WI38 (cell line): ENCODE measurements around the gene WWOX.

Experiments
- H3K4me3 ChIP-seq: 2 replicates; pipeline ENCODE4 v1.5.1; 2011; ENCODE audit warnings: low read depth, mild to moderate bottlenecking, control low read depth, low read length
- TF ChIP-seq, protein P1 (sequence below): IDR thresholded peaks from 2 replicates; pipeline ENCODE4 v1.5.1; 2012; ENCODE audit warnings: low read depth, mild to moderate bottlenecking, control low read depth, low read length

WWOX gene

DNA sequence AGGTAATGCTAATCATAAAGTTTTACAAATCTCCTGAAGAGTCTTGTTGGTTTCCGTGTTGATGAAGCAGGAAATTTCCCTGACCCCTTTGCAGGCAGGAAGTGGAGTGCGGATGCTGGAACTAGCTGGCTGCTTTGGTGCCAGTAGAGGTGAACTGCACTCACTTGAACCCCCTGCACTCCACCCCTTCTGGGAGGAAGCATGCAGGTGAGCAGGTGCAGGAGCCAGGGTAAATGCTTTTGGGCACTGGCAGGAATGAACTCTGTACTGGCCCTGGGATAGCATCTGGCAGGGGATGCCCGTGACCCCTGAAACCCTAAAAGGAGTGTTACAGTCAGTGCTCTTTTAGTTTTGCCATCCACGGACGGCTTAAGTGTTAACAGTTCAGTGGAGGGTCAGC, 430.4 kb downstream of the WWOX start:
- no peak overlapping the region for H3K4me3 ChIP-seq
- TF ChIP-seq, protein P1, sequence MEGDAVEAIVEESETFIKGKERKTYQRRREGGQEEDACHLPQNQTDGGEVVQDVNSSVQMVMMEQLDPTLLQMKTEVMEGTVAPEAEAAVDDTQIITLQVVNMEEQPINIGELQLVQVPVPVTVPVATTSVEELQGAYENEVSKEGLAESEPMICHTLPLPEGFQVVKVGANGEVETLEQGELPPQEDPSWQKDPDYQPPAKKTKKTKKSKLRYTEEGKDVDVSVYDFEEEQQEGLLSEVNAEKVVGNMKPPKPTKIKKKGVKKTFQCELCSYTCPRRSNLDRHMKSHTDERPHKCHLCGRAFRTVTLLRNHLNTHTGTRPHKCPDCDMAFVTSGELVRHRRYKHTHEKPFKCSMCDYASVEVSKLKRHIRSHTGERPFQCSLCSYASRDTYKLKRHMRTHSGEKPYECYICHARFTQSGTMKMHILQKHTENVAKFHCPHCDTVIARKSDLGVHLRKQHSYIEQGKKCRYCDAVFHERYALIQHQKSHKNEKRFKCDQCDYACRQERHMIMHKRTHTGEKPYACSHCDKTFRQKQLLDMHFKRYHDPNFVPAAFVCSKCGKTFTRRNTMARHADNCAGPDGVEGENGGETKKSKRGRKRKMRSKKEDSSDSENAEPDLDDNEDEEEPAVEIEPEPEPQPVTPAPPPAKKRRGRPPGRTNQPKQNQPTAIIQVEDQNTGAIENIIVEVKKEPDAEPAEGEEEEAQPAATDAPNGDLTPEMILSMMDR, result no peak

DNA sequence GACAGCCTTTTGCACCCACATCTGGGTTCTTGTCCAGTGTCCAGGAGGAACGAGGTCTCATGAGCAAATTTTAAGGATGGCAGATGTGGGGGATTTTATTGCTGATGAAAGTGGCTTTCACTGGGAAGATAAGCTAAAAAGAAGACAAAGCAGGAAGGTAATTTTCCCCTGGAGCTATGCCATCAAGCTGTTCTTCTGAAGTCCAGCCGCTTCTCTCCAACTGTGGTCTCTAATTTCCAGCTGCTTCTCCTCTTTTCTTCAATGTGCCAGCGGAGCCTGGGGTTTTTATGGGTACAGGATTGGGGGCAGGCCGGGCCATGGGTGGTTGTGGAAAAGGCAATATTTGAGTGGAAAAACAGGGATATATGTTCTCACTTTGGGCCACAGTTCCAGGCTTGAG, 430.8 kb downstream of the WWOX start:
- no peak overlapping the region for H3K4me3 ChIP-seq
- TF ChIP-seq, protein P1, result no peak

DNA sequence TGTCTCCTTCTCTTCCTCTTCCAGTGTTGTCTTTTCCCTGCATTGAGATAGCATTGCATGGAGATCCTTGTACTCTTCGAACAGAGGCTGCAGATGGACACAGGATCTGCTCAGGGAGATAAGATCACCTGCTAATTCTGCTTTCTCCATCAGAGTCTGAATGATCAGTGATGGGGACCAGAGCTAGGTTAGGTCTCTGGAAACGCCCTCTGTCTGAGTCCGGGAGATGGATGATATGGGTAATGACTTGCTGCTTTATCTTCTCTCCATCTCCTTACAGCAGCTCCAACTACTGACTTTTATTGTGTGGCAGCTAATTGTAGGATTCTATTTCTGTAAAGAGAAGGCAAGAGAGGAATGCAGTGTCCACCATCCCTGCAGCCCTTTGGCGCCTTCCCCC, 435.6 kb downstream of the WWOX start:
- TF ChIP-seq, protein P1, result no peak
- H3K4me3 ChIP-seq, result no peak overlapping the region

DNA sequence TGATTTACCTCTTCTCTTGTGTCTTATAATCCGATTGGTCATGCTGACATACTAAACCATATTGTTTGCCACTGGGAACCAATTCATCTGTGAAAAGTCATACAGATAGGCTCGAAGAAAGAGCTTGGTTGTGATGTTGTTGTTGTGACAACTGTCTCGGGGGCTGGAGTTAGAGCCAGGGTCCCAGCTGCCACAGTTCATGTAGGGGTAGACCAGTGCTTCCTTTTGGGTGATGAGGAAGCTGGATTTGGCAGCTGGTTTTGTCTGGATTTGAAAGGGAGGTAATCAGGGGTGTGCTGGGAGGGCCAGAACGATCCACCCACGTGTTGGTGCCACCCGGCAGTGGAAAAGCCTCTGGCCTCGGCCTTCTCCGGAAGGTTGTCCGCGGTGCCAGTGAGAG, 438.1 kb downstream of the WWOX start:
- TF ChIP-seq, protein P1, result no peak
- H3K4me3 ChIP-seq, result no peak overlapping the region

DNA sequence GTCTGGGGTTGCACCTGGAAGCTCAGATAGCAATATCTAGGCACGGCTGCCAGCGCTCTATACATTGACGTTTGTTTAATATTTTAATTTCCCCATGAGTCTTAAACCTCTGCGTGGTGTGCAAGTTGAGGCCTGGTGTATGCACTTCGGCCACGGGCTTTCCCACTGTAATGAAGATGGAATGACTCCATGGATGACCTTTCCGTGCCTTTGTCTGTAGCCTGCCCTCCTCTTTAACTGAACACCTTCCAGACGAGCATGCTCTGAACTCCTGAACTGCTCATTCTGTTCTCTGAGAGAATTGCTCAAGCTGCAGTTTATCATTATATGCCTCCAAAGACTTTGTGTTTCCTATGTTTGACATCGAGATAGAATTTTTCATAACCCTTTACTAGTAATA, 438.8 kb downstream of the WWOX start:
- H3K4me3 ChIP-seq, result no peak overlapping the region
- TF ChIP-seq, protein P1, result no peak

DNA sequence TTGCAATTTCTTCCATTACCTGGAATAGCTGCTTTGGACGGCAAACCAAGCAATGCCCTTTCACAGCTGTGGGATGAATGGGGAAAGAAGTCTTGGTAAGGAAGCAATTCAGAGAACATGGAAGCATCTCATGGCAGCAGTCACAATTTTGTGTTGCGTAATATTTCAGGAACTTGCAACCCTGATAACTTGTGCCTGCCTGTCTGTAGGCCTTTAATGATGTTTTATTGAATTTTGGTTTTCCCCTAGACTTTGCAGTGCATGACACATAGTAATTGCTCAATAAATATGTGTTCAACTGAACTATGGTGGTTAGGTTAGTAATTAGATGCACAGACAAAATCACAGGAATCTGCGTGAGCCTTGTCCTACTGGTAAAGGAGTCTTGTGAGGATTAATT, 439.5 kb downstream of the WWOX start:
- TF ChIP-seq, protein P1, result no peak
- no peak overlapping the region for H3K4me3 ChIP-seq

DNA sequence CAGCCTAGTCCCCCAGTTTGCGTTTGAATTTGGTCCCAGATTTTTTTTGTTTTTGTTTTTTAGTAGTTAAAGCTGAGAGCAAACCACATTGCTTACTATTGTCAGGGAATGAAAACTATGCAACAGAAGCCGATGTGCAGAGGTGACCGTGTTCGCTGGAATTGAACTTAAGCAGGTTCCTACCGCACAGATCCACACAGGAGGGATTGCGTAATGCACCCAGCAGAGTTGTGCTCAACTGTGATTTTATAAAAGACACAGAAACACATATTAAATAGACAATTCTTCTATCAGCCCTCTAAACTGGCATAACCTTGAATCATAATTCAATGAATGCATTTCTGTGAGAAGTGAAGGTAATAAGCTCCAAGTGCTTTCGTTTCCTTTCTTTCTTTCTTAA, 443.0 kb downstream of the WWOX start:
- TF ChIP-seq, protein P1, result no peak

DNA sequence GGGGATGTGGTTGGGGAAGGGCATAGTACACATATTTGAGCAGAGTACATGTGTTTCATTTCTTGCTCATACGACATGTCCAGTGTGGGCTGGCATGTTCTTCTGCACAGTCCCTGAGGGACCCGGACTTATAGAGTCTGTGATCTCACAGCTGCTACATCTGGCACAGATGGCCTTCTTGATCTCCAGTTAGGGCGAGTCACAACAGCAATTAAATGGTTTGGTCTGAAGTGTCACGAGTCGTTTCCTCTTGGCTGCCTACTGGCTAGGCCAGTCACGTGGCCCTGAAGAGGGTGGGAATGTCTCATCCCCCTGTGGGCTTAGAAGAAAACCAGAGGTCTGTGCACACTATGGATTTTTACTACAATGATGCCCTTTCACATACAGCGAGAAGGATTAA, 443.6 kb downstream of the WWOX start:
- TF ChIP-seq, protein P1, result no peak
- H3K4me3 ChIP-seq, result no peak overlapping the region

More for the DNA sequence above, 443.0 kb downstream of the WWOX start:
- H3K4me3 ChIP-seq, result no peak overlapping the region
